ENCODE measurements around the gene CDC14A.

CDC14A gene

DNA sequence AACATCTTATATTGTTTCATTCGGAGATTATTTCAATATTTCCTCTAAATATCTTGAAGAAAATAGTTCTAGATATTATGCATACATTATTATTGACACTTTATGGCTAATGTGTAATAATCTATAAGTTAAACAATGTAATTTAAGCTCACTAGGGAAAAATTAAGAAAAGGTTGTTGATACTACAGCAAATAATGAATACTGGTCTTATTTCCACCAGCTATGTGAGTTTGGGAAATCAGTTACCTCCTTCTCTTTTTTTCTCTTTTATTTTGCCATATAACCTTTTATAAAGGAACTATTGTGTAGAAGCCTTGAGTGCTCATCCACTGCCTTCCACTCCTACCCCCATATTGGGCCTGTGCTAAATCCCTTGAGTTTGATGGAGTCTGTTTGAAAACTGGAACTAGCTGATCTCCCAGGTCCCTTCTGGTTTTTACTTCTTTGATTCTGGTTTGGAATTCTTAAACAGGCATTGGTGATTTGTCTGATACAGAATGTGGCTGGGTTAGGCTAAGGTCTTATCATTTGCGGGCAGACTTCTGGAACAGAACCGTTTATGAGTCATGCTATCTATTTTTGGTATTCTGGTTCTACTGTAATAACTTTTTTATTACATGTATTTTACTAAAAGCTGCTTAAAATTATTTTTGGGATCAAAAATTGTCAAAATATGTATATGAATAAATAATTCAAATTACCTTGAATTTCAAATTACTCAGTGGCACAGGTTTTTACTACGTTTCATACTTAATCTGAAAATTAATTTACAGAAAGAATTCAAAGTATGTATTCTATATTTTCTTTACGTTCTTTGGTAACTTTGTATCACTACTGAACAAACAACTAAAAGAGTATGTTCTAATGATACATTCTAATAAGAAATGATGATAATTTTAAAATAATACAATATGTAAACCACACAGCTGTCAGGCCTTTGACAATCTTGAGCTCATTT lies 5.0 kb upstream of the CDC14A start:
- no peak overlapping the region for H3K4me3 ChIP-seq (replicated peaks; ENCODE audit: low read depth, low read length)
- TF ChIP-seq, protein P1, sequence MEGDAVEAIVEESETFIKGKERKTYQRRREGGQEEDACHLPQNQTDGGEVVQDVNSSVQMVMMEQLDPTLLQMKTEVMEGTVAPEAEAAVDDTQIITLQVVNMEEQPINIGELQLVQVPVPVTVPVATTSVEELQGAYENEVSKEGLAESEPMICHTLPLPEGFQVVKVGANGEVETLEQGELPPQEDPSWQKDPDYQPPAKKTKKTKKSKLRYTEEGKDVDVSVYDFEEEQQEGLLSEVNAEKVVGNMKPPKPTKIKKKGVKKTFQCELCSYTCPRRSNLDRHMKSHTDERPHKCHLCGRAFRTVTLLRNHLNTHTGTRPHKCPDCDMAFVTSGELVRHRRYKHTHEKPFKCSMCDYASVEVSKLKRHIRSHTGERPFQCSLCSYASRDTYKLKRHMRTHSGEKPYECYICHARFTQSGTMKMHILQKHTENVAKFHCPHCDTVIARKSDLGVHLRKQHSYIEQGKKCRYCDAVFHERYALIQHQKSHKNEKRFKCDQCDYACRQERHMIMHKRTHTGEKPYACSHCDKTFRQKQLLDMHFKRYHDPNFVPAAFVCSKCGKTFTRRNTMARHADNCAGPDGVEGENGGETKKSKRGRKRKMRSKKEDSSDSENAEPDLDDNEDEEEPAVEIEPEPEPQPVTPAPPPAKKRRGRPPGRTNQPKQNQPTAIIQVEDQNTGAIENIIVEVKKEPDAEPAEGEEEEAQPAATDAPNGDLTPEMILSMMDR (IDR thresholded peaks at IDR 0.05; ENCODE audit: low read length, missing control alignments) = no peak
- DNase-seq (ENCODE audit: low read depth) = peak; percentile 42

GRCh38 chr1:100348549-100349144 lies 3.7 kb upstream of the CDC14A start:
- TF ChIP-seq, protein P1 (IDR thresholded peaks at IDR 0.05; ENCODE audit: low read length, missing control alignments) = no peak
- DNase-seq (ENCODE audit: low read depth) = no peak
- H3K4me3 ChIP-seq (replicated peaks; ENCODE audit: low read depth, low read length) = no peak overlapping the region

DNA sequence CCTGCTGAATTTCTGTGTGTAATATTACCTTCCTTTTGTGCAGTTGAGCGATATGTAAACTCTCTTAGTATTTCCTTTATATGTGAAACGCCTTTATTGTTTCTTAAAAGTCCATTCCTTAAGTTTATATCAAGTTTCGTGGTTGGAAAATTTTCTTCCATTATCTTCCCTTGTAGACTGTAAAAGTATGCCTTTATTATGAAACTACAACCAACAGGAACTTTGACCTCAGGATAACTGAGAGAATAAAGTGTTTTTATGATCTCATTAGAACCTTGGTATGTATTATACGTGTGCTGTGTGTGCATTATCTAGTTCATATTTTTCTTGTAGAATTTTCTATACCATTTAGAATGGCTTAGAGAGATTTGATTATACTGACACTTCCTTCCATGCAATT lies 3.1 kb upstream of the CDC14A start:
- TF ChIP-seq, protein P1 (IDR thresholded peaks at IDR 0.05; ENCODE audit: low read length, missing control alignments) = no peak
- no peak overlapping the region for H3K4me3 ChIP-seq (replicated peaks; ENCODE audit: low read depth, low read length)

GRCh38 chr1:100350787-100351094 lies 1.6 kb upstream of the CDC14A start:
- no peak for DNase-seq (ENCODE audit: low read depth)
- H3K4me3 ChIP-seq (replicated peaks; ENCODE audit: low read depth, low read length) = peak overlapping the region; percentile 89
- TF ChIP-seq, protein P1 (IDR thresholded peaks at IDR 0.05; ENCODE audit: low read length, missing control alignments) = no peak

More for the DNA sequence above, 3.1 kb upstream of the CDC14A start:
- DNase-seq (ENCODE audit: low read depth) = no peak

GRCh38 chr1:100351095-100351887 lies 1.0 kb upstream of the CDC14A start:
- peak; percentile 89 for DNase-seq (ENCODE audit: low read depth)
- TF ChIP-seq, protein P1 (IDR thresholded peaks at IDR 0.05; ENCODE audit: low read length, missing control alignments) = peak; percentile 16
- peak overlapping the region; percentile 89 for H3K4me3 ChIP-seq (replicated peaks; ENCODE audit: low read depth, low read length)

- H3K4me3 ChIP-seq (replicated peaks; ENCODE audit: low read depth, low read length) = peak overlapping the region; percentile 89
- TF ChIP-seq, protein P1 (IDR thresholded peaks at IDR 0.05; ENCODE audit: low read length, missing control alignments) = no peak
- DNase-seq (ENCODE audit: low read depth) = no peak
These were observed 930 bp downstream of the CDC14A start for GRCh38 chr1:100353071-100353801.
